GM12878 (cell line): ENCODE results near the gene NTM. TPM values are rescaled to one million over a fixed set of nuclear protein-coding genes. Genes with fewer than 3 reads are reported as not detected.

ENCODE experiments used
- ATAC-seq: fragments of 200-7000 bp; cut with Tn5 transposase; 3 replicates; pipeline ENCODE4 v1.9.1; 2020; ENCODE audit warnings: mild to moderate bottlenecking, moderate library complexity
- BruUV-seq: library from RNA; stranded (reverse); fragments of 400-500 nt; replicated peaks from 2 replicates; lab custom pipeline; 2021; lab: Mats Ljungman, UMichigan
- CTCF ChIA-PET: fragments of 300-600 bp; sonication (Branson Sonifier 250); formaldehyde crosslinking; extraction: SDS; loops from one replicate; lab custom pipeline; 2021; ENCODE audit warnings: inconsistent platforms; lab: Yijun Ruan, JAX
- POLR2A ChIA-PET: fragments of 350-600 bp; formaldehyde crosslinking; extraction: SDS; loops from one replicate; lab custom pipeline; 2021; ENCODE audit warnings: inconsistent platforms; lab: Charles Lee
- RAD21 ChIA-PET: fragments of 300-600 bp; sonication (Branson Sonifier 250); formaldehyde crosslinking; loops from one replicate; lab custom pipeline; 2023; ENCODE audit warnings: antibody characterized with exemption; ENCODE audit not compliant: unreplicated experiment; lab: Charles Lee
- SMC1A ChIA-PET: fragments of 300-600 bp; sonication (Branson Sonifier 250); formaldehyde crosslinking; loops from one replicate; lab custom pipeline; 2023; ENCODE audit not compliant: unreplicated experiment, uncharacterized antibody; lab: Charles Lee
- DNase-seq: peaks from one replicate; pipeline ENCODE4 v3.0.0-alpha.2; 2011; ENCODE audit warnings: low read depth, low spot score
- FAIRE-seq: peaks from 3 replicates; lab custom pipeline; 2011; peaks lifted over from hg19 to GRCh38; lab: Jason Lieb, UNC
- H2AFZ ChIP-seq: 2 replicates; pipeline ENCODE4 v1.6.0; 2011; ENCODE audit warnings: low read depth, low read length, control low read depth; ENCODE audit not compliant: control insufficient read depth
- H3K27ac ChIP-seq: 2 replicates; pipeline ENCODE4 v1.5.1; 2011; ENCODE audit warnings: control low read depth; ENCODE audit not compliant: control insufficient read depth, insufficient read depth
- H3K27me3 ChIP-seq, 2 experiments: replicated peaks in 1 of 2; 2 replicates each; pipeline versions ENCODE4 v1.6.0 to v1.6.1; 2011; ENCODE audit warnings: low read length in 1 of 2; ENCODE audit not compliant: control insufficient read depth in 2 of 2, insufficient read depth in 2 of 2
- H3K36me3 ChIP-seq, 2 experiments: 2 replicates each; pipeline ENCODE4 v1.5.1; 2011; ENCODE audit warnings: low read length in 1 of 2; ENCODE audit not compliant: control insufficient read depth in 2 of 2, insufficient read depth in 2 of 2
- H3K4me1 ChIP-seq: 2 replicates; pipeline ENCODE4 v1.6.1; 2011; ENCODE audit warnings: mild to moderate bottlenecking, low read length, moderate library complexity, mixed read lengths; ENCODE audit not compliant: control insufficient read depth, insufficient read depth
- H3K4me2 ChIP-seq: 2 replicates; pipeline ENCODE4 v1.6.0; 2011; ENCODE audit warnings: control low read depth; ENCODE audit not compliant: control insufficient read depth, insufficient read depth
- H3K4me3 ChIP-seq: fragments of 200-600 bp; sonication (generic); 2 replicates; pipeline ENCODE4 v1.5.1; 2016
- H3K79me2 ChIP-seq: 2 replicates; pipeline ENCODE4 v1.6.0; 2011; ENCODE audit warnings: low read length; ENCODE audit not compliant: control insufficient read depth, insufficient read depth
- H3K9ac ChIP-seq: 2 replicates; pipeline ENCODE4 v1.8.0; 2011; ENCODE audit warnings: low read length, control low read depth, mixed read lengths; ENCODE audit not compliant: control insufficient read depth, insufficient read depth
- H3K9me3 ChIP-seq: replicated peaks from 3 replicates; pipeline ENCODE4 v1.5.1; 2011; ENCODE audit warnings: mild to moderate bottlenecking, low read length; ENCODE audit not compliant: control insufficient read depth, insufficient read depth
- H4K20me1 ChIP-seq: 2 replicates; pipeline ENCODE4 v1.6.0; 2011; ENCODE audit not compliant: control insufficient read depth, insufficient read depth
- BCLAF1 ChIP-seq: fragments of 450-650 bp; IDR thresholded peaks from 2 replicates; pipeline ENCODE4 v1.6.1; 2017; ENCODE audit warnings: antibody characterized with exemption, mild to moderate bottlenecking, moderate library complexity
- BRCA1 ChIP-seq: IDR thresholded peaks from 2 replicates; pipeline ENCODE4 v1.6.1; 2011; ENCODE audit warnings: low read depth, low read length, improper control_type of control experiment
- FOXM1 ChIP-seq: IDR thresholded peaks from 2 replicates; pipeline ENCODE4 v1.6.1; 2012; ENCODE audit warnings: low read depth, mild to moderate bottlenecking, inconsistent platforms, low read length, moderate library complexity
- GABPA ChIP-seq: IDR thresholded peaks from 2 replicates; pipeline ENCODE4 v1.6.1; 2014; ENCODE audit warnings: antibody characterized with exemption, low read depth, mild to moderate bottlenecking, inconsistent platforms
- KAT2A ChIP-seq: conservative IDR thresholded peaks from 2 replicates; pipeline ENCODE4 v1.6.1; 2011; ENCODE audit warnings: low read depth, low read length; ENCODE audit not compliant: control insufficient read depth
- NBN ChIP-seq: fragments of 450-650 bp; IDR thresholded peaks from 2 replicates; pipeline ENCODE4 v1.6.1; 2016
- NR2C2 ChIP-seq: IDR thresholded peaks from 2 replicates; pipeline ENCODE4 v1.6.1; 2011; ENCODE audit warnings: borderline replicate concordance, low read depth; ENCODE audit not compliant: control insufficient read depth, insufficient read length
- POLR2AphosphoS5 ChIP-seq: IDR thresholded peaks from 2 replicates; pipeline ENCODE4 v1.6.1; 2011; ENCODE audit warnings: mild to moderate bottlenecking, low read length, inconsistent platforms
- RELA ChIP-seq: fragments of 450-650 bp; IDR thresholded peaks from 2 replicates; pipeline ENCODE4 v1.8.0; 2014; ENCODE audit warnings: borderline replicate concordance; ENCODE audit not compliant: partially characterized antibody
- SMARCA5 ChIP-seq: fragments of 450-650 bp; IDR thresholded peaks from 2 replicates; pipeline ENCODE4 v1.6.1; 2017; ENCODE audit warnings: mild to moderate bottlenecking
- SREBF1 ChIP-seq: IDR thresholded peaks from 2 replicates; pipeline ENCODE4 v1.6.1; 2012; ENCODE audit warnings: mild to moderate bottlenecking, low read length
- SREBF2 ChIP-seq: IDR thresholded peaks from 2 replicates; pipeline ENCODE4 v1.6.1; 2012; ENCODE audit warnings: mild to moderate bottlenecking, low read length
- TCF3 ChIP-seq: IDR thresholded peaks from 2 replicates; pipeline ENCODE4 v1.6.1; 2012; ENCODE audit warnings: low read depth, mild to moderate bottlenecking, low read length, borderline replicate concordance; ENCODE audit not compliant: insufficient read depth
- WGBS: methylation state at CpG from one replicate; pipeline ENCODE4 v1.1.6; 2016; ENCODE audit warnings: low lambda C conversion rate; ENCODE audit not compliant: insufficient replicate concordance, insufficient coverage; ENCODE audit errors: missing lambda C conversion rate; 5-methylcytosine and 5-hydroxymethylcytosine counted together
- in situ Hi-C: fragments of 300-500 bp; cut with MboI; formaldehyde crosslinking; loops from 9 replicates; pipeline ENCODE4 v1.14.3; 2018; ENCODE audit warnings: mixed read lengths
- intact Hi-C: fragments of 100-400 bp; cut with micrococcal nuclease; formaldehyde crosslinking; loops from one replicate; pipeline ENCODE4 v1.14.2; 2022; ENCODE audit not compliant: unreplicated experiment
- polyA plus RNA-seq, 11 experiments: library from polyadenylated mRNA; depleted of rRNA in 4 of 11; unstranded in 6 of 11; stranded (reverse) in 5 of 11; fragments of >200 nt; fragmentation: Nextera tagmentation in 4 of 11; fragmentation: Illumina TruSeq in 1 of 11; extraction: Ambion mirVana in 4 of 11; extraction: Trizol in 1 of 11; gene quantifications; 1 replicate in 1 of 11; 2 replicates in 10 of 11; pipeline versions ENCODE4 v1.2.1 to v1.2.3, GENCODE V29; 2011 to 2016; ENCODE audit warnings: inconsistent platforms in 2 of 11, missing spikeins in 2 of 11, low read depth in 1 of 11
- total RNA-seq, 4 experiments: library from RNA; depleted of rRNA in 3 of 4; stranded (reverse); fragments of >200 nt in 3 of 4; fragmentation: Illumina TruSeq in 1 of 4; extraction: Trizol in 1 of 4; gene quantifications; 2 replicates each; pipeline versions ENCODE4 v1.2.1 to v1.2.3, GENCODE V29; 2013 to 2021
- TF ChIP-seq, protein P1 (sequence below): fragments of 450-650 bp; IDR thresholded peaks from 2 replicates; pipeline ENCODE4 v1.6.1; 2018; ENCODE audit warnings: mild to moderate bottlenecking, low read depth, moderate library complexity; ENCODE audit not compliant: partially characterized antibody

The NTM gene
- total and polyA plus RNA-seq, 10 of the 15 experiments (the other 5 are each of a cell fraction or from before 2014, with no cell fraction given) = not detected

DNA sequence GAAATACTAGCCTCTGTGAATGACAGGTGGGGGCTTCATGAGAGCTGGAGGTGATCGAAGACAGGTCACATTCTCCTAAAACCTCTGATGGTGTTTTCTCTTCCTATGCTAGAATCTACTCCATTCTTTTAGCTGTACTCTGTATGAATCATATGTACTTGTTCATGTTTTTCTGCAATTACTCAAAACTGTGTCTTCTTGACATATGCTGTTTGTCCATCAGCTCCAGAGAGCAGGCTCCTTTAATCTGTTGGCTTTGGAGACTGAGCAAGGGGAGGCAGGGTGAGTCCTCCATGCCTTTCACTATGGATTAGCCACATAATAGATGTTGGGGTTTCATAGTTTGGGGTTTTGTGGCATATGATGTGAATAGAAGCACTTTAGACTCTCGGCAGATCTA lies 598.8 kb downstream of the NTM start:
- ChIA-PET CTCF (no interaction called here), RAD21 (no interaction called here), SMC1A (no interaction called here), POLR2A (no interaction called here)
- no peaks in the 10 kb centered on the region for H3K4me1 ChIP-seq
- intact Hi-C loops (no loop called here), in situ Hi-C loops (no loop called here)
- BruUV-seq = no TSS peak
- FAIRE-seq (no peak), DNase-seq (no peak), ATAC-seq (no peak)
- WGBS = 47% methylated on average over 2 of the region's 2 CpGs
- no peaks in the 10 kb centered on the region for H3K79me2 ChIP-seq
- H4K20me1 ChIP-seq = no peaks in the 10 kb centered on the region
- H3K4me3 ChIP-seq = no peak overlapping the region
- no peak for TF ChIP-seq KAT2A
- no peaks in the 10 kb centered on the region; the same call in 2 of the 3 replicates for H3K9me3 ChIP-seq
- H3K27ac ChIP-seq = no peak overlapping the region
- H3K4me2 ChIP-seq = no peak overlapping the region
- no peaks in the 10 kb centered on the region for H3K36me3 ChIP-seq
- no peak overlapping the region for H2AFZ ChIP-seq
- peaks cover 0 to 3% of the 10 kb centered on the region in 2 experiments; a peak in 2 of 4 replicates for H3K27me3 ChIP-seq
- H3K9ac ChIP-seq = no peak overlapping the region

GRCh38 chr11:131973061-131973460 lies 602.6 kb downstream of the NTM start:
- H3K9ac ChIP-seq = no peak overlapping the region
- intact Hi-C loops = no loop called here
- H3K4me3 ChIP-seq = no peak overlapping the region
- no peaks in the 10 kb centered on the region; a peak in 2 of 4 replicates for H3K27me3 ChIP-seq
- TF ChIP-seq FOXM1 = no peak
- TF ChIP-seq SMARCA5 = no peak
- no peak for TF ChIP-seq RELA
- no peak for TF ChIP-seq SREBF1
- no peak for TF ChIP-seq GABPA
- TF ChIP-seq SREBF2 = no peak
- TF ChIP-seq POLR2AphosphoS5 = no peak
- no peak for TF ChIP-seq NBN
- no peak for TF ChIP-seq BCLAF1
- TF ChIP-seq BRCA1 = no peak
- no peak for TF ChIP-seq NR2C2
- TF ChIP-seq, protein P1, sequence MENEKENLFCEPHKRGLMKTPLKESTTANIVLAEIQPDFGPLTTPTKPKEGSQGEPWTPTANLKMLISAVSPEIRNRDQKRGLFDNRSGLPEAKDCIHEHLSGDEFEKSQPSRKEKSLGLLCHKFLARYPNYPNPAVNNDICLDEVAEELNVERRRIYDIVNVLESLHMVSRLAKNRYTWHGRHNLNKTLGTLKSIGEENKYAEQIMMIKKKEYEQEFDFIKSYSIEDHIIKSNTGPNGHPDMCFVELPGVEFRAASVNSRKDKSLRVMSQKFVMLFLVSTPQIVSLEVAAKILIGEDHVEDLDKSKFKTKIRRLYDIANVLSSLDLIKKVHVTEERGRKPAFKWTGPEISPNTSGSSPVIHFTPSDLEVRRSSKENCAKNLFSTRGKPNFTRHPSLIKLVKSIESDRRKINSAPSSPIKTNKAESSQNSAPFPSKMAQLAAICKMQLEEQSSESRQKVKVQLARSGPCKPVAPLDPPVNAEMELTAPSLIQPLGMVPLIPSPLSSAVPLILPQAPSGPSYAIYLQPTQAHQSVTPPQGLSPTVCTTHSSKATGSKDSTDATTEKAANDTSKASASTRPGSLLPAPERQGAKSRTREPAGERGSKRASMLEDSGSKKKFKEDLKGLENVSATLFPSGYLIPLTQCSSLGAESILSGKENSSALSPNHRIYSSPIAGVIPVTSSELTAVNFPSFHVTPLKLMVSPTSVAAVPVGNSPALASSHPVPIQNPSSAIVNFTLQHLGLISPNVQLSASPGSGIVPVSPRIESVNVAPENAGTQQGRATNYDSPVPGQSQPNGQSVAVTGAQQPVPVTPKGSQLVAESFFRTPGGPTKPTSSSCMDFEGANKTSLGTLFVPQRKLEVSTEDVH = no peak
- TF ChIP-seq TCF3 = no peak
- H4K20me1 ChIP-seq = no peaks in the 10 kb centered on the region
- ATAC-seq (no peak), FAIRE-seq (no peak), DNase-seq (no peak)
- BruUV-seq = no TSS peak
- H3K36me3 ChIP-seq = no peaks in the 10 kb centered on the region
- H3K27ac ChIP-seq = no peak overlapping the region
- in situ Hi-C loops = no loop called here
- H3K9me3 ChIP-seq = no peaks in the 10 kb centered on the region; the same call in 2 of the 3 replicates
- RAD21 ChIA-PET = no interaction called here
- H2AFZ ChIP-seq = no peak overlapping the region
- SMC1A ChIA-PET = no interaction called here
- H3K4me2 ChIP-seq = no peak overlapping the region
- WGBS = 65% methylated on average over 2 of the region's 2 CpGs
- POLR2A ChIA-PET = no interaction called here
- no peaks in the 10 kb centered on the region for H3K4me1 ChIP-seq
- no peaks in the 10 kb centered on the region for H3K79me2 ChIP-seq
- CTCF ChIA-PET = no interaction called here
